A549 (cell line): ENCODE data around the gene BPI. TPM values are rescaled to one million over a fixed set of nuclear protein-coding genes. Genes with fewer than 3 reads are reported as not detected.

Experiments
- ATAC-seq, 2 experiments: fragments of 200-7000 bp in 1 of 2; fragments of >200 bp in 1 of 2; cut with Nextera tagmentation in 1 of 2; cut with Tn5 transposase in 1 of 2; 3 replicates each; pipeline versions ENCODE4 v1.8.0 to v1.9.1; 2018 to 2020; ENCODE audit warnings: mild to moderate bottlenecking in 1 of 2, moderate library complexity in 1 of 2
- CTCF ChIA-PET: fragments of 300-600 bp; sonication (Branson Sonifier 250); formaldehyde crosslinking; extraction: SDS; loops from one replicate; lab custom pipeline; 2021; ENCODE audit warnings: antibody characterized with exemption, inconsistent platforms; lab: Yijun Ruan, JAX
- POLR2A ChIA-PET: fragments of 350-600 bp; formaldehyde crosslinking; extraction: SDS; loops from one replicate; lab custom pipeline; 2021; ENCODE audit warnings: antibody characterized with exemption, inconsistent platforms; lab: Yijun Ruan, JAX
- DNase-seq, 2 experiments: peaks; one replicate each; pipeline versions ENCODE4 v3.0.0 to v3.0.0-alpha.2; 2011 to 2016; ENCODE audit warnings: low read depth in 1 of 2, low spot score in 1 of 2
- FAIRE-seq: peaks from 2 replicates; lab custom pipeline; 2011; peaks lifted over from hg19 to GRCh38; lab: Jason Lieb, UNC
- H3K27ac ChIP-seq, 2 experiments: fragments of >200 bp; sonication (Bioruptor Twin); formaldehyde crosslinking; 3 replicates each; pipeline ENCODE4 v1.5.1; 2016 to 2017
- H3K4me1 ChIP-seq: fragments of >200 bp; sonication (Bioruptor Twin); formaldehyde crosslinking; 3 replicates; pipeline ENCODE4 v1.6.1; 2016
- H3K4me2 ChIP-seq: fragments of >200 bp; sonication (Bioruptor Twin); formaldehyde crosslinking; 3 replicates; pipeline ENCODE4 v1.6.1; 2016
- H3K4me3 ChIP-seq: fragments of >200 bp; sonication (Bioruptor Twin); formaldehyde crosslinking; 3 replicates; pipeline ENCODE4 v1.5.1; 2016
- H3K9me3 ChIP-seq: fragments of >200 bp; sonication (Bioruptor Twin); formaldehyde crosslinking; 3 replicates; pipeline ENCODE4 v1.6.1; 2016
- CBX2 ChIP-seq: fragments of 200-600 bp; sonication (generic); IDR thresholded peaks from 2 replicates; pipeline ENCODE4 v1.6.1; 2016; ENCODE audit warnings: low read depth, mild to moderate bottlenecking, borderline replicate concordance
- CHD2 ChIP-seq: fragments of 150-350 bp; IDR thresholded peaks from 2 replicates; pipeline ENCODE4 v1.6.1; 2014; ENCODE audit warnings: low read length; ENCODE audit not compliant: partially characterized antibody
- E2F6 ChIP-seq: IDR thresholded peaks from 2 replicates; pipeline ENCODE4 v1.6.1; 2012; ENCODE audit warnings: low read depth, borderline replicate concordance
- EP300 ChIP-seq, 2 experiments: fragments of >200 bp; sonication (Bioruptor Twin); formaldehyde crosslinking; IDR thresholded peaks; 2 replicates in 1 of 2; 3 replicates in 1 of 2; pipeline ENCODE4 v1.6.1; 2016 to 2017
- FOSL2 ChIP-seq, 2 experiments: fragments of 450-650 bp in 1 of 2; fragments of >200 bp in 1 of 2; sonication (Bioruptor Twin) in 1 of 2; formaldehyde crosslinking; IDR thresholded peaks; 2 replicates each; pipeline versions ENCODE4 v1.5.0 to v1.6.1; 2016 to 2020; ENCODE audit warnings: mild to moderate bottlenecking in 1 of 2, moderate library complexity in 1 of 2
- HES2 ChIP-seq: fragments of >200 bp; sonication (Bioruptor Twin); formaldehyde crosslinking; IDR thresholded peaks from 2 replicates; pipeline ENCODE4 v1.6.1; 2016
- HEYL ChIP-seq: fragments of 250-450 bp; sonication (Bioruptor Pico); IDR thresholded peaks from 2 replicates; pipeline ENCODE4 v1.8.0; 2021; ENCODE audit warnings: mild to moderate bottlenecking, moderate library complexity
- HOXB5 ChIP-seq: fragments of 250-450 bp; sonication (Bioruptor Pico); IDR thresholded peaks from 2 replicates; pipeline ENCODE4 v1.5.0; 2020; ENCODE audit warnings: mild to moderate bottlenecking, moderate library complexity
- JUNB ChIP-seq: fragments of >200 bp; sonication (Bioruptor Twin); formaldehyde crosslinking; IDR thresholded peaks from 2 replicates; pipeline ENCODE4 v1.6.1; 2016
- KDM1A ChIP-seq: fragments of 200-600 bp; sonication (generic); IDR thresholded peaks from 2 replicates; pipeline ENCODE4 v1.6.1; 2016; ENCODE audit warnings: low read depth, mild to moderate bottlenecking
- MAZ ChIP-seq: fragments of 150-350 bp; IDR thresholded peaks from 2 replicates; pipeline ENCODE4 v1.6.1; 2014; ENCODE audit warnings: antibody characterized with exemption, low read depth, low read length, borderline replicate concordance
- NPAS2 ChIP-seq: fragments of 250-450 bp; sonication (Bioruptor Pico); IDR thresholded peaks from 2 replicates; pipeline ENCODE4 v1.8.0; 2022; ENCODE audit warnings: mild to moderate bottlenecking, moderate library complexity, borderline replicate concordance
- PHF8 ChIP-seq: fragments of 200-600 bp; sonication (generic); IDR thresholded peaks from 2 replicates; pipeline ENCODE4 v1.6.1; 2016; ENCODE audit warnings: low read depth, mild to moderate bottlenecking, antibody characterized with exemption, moderate library complexity, borderline replicate concordance
- POLR2AphosphoS2 ChIP-seq: conservative IDR thresholded peaks from 2 replicates; pipeline ENCODE4 v1.6.1; 2012; ENCODE audit warnings: low read length, improper control_type of control experiment, inconsistent platforms
- RCOR1 ChIP-seq: fragments of 150-350 bp; IDR thresholded peaks from 2 replicates; pipeline ENCODE4 v1.6.1; 2014; ENCODE audit warnings: antibody characterized with exemption, low read length, low read depth
- TFCP2L1 ChIP-seq: fragments of 250-450 bp; sonication (Bioruptor Pico); IDR thresholded peaks from 2 replicates; pipeline ENCODE4 v1.5.0; 2021; ENCODE audit warnings: mild to moderate bottlenecking
- TP53 ChIP-seq: fragments of 250-450 bp; sonication (Bioruptor Pico); IDR thresholded peaks from 2 replicates; pipeline ENCODE4 v1.5.0; 2021; ENCODE audit warnings: mild to moderate bottlenecking, moderate library complexity
- USF2 ChIP-seq: fragments of 450-650 bp; IDR thresholded peaks from 2 replicates; pipeline ENCODE4 v1.6.1; 2014; ENCODE audit warnings: antibody characterized with exemption
- ZFP36 ChIP-seq: fragments of 450-650 bp; IDR thresholded peaks from 2 replicates; pipeline ENCODE4 v1.6.1; 2014; ENCODE audit warnings: borderline replicate concordance; ENCODE audit not compliant: partially characterized antibody
- ZNF302 ChIP-seq: fragments of 250-450 bp; sonication (Bioruptor Pico); IDR thresholded peaks from 2 replicates; pipeline ENCODE4 v1.9.0; 2021; ENCODE audit warnings: inconsistent platforms, mild to moderate bottlenecking, moderate library complexity
- WGBS: methylation state at CpG from one replicate; pipeline ENCODE4 v1.1.6; 2017; ENCODE audit errors: missing lambda C conversion rate; 5-methylcytosine and 5-hydroxymethylcytosine counted together
- polyA plus RNA-seq, 4 experiments: library from polyadenylated mRNA; depleted of rRNA in 3 of 4; stranded (reverse); fragments of >200 nt; fragmentation: RNase III in 1 of 4; extraction: RNeasy Plus Mini Kit Qiagen cat#74134 plus additional on column Dnase treatment in 1 of 4; gene quantifications; 2 replicates in 3 of 4; 3 replicates in 1 of 4; pipeline ENCODE4 v1.2.3, GENCODE V29; 2011 to 2017
- TF ChIP-seq, protein P1 (sequence below): fragments of 250-450 bp; sonication (Bioruptor Pico); IDR thresholded peaks from 2 replicates; pipeline ENCODE4 v1.5.0; 2020; ENCODE audit warnings: low read depth, mild to moderate bottlenecking, moderate library complexity
- TF ChIP-seq, protein P2 (sequence below): IDR thresholded peaks from 2 replicates; pipeline ENCODE4 v1.6.1; 2012

The BPI gene
- polyA plus RNA-seq, 2 of the 4 experiments (the other 2 are of a cell fraction): not detected

DNA sequence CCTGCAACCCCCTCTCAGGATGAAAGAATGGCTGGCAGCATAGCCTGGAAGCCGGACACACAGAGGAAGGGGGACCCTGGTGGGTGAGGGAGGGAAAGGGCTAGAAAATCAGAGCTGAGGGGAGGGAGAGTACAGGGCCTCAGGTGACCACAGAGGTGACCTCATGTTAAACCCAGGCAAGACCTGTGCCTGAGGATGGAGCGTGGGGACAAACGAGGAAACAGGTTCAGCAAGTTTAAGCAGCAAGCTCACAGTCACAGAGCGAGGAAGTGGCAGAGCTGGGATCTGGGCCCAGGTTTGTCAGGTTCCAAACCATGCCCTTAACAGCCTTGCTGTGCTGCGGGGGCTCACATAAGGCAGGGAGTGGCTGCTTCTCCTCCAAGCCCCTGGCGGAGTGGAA, 4.0 kb upstream of the BPI start:
- H3K27ac ChIP-seq: no peak overlapping the region
- no peak for ATAC-seq

GRCh38 chr20:38300438-38300837, 3.5 kb upstream of the BPI start:
- H3K4me2 ChIP-seq: no peak overlapping the region

More for the DNA sequence above, 4.0 kb upstream of the BPI start:
- H3K4me3 ChIP-seq: no peak overlapping the region
- DNase-seq (no peak), FAIRE-seq (no peak)
- 73% methylated on average over 6 of the region's 6 CpGs for WGBS
- POLR2A ChIA-PET: no interaction called here
- CTCF ChIA-PET: interaction anchor here (0.9 to 6.7 kb wide), 6 partner anchors 9 to 127 kb away, joined by 3 to 39 read pairs (median 4); no protein-coding TSS in a partner anchor
- H3K4me1 ChIP-seq: no peaks in the 10 kb centered on the region
- H3K9me3 ChIP-seq: no peaks in the 10 kb centered on the region
- no peak overlapping the region for H3K4me2 ChIP-seq
- TF ChIP-seq, protein P1, sequence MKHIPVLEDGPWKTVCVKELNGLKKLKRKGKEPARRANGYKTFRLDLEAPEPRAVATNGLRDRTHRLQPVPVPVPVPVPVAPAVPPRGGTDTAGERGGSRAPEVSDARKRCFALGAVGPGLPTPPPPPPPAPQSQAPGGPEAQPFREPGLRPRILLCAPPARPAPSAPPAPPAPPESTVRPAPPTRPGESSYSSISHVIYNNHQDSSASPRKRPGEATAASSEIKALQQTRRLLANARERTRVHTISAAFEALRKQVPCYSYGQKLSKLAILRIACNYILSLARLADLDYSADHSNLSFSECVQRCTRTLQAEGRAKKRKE (CRISPR knock-in tag): no peak

DNA sequence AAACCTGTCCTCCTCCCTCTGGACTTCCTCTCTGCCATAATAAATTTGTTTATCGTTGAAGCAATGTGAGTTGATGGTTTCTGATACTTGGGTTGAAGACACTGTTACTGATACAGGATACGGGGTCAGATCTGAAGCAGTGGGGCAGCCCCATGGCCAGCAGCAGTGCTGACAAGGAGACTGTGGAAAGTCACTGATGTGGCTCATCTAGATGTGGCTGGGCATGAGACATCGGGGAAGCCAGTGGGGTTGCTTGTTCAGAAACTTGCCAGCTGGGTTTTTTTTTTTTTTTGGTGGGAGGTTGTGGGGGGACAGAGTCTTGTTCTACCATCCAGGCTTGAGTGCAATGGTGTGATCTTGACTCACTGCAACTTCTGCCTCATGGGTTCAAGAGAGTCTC, 2.6 kb upstream of the BPI start:
- no peaks in the 10 kb centered on the region for H3K4me1 ChIP-seq
- TF ChIP-seq HES2 (no peak), JUNB (no peak), E2F6 (no peak), KDM1A (no peak), HOXB5 (no peak), MAZ (no peak), HEYL (no peak)
- 75% methylated on average over 3 of the region's 3 CpGs for WGBS
- ATAC-seq (no peak), FAIRE-seq (no peak), DNase-seq (no peak)
- H3K4me3 ChIP-seq: no peak overlapping the region
- no peak overlapping the region for H3K4me2 ChIP-seq
- ChIA-PET CTCF (interaction anchor here (2.7 to 6.7 kb wide), 3 partner anchors 10 to 80 kb away, joined by 8 to 39 read pairs (median 11); no protein-coding TSS in a partner anchor), POLR2A (no interaction called here)
- H3K9me3 ChIP-seq: no peaks in the 10 kb centered on the region
- H3K27ac ChIP-seq: no peak overlapping the region

More at GRCh38 chr20:38300438-38300837, 3.5 kb upstream of the BPI start:
- Histone ChIP-seq H3K4me1 (no peaks in the 10 kb centered on the region), H3K4me3 (no peak overlapping the region), H3K27ac (no peak overlapping the region), H3K9me3 (no peaks in the 10 kb centered on the region)
- ATAC-seq (no peak), FAIRE-seq (no peak), DNase-seq (no peak)
- TF ChIP-seq, protein P1 (CRISPR knock-in tag): no peak
- TF ChIP-seq RCOR1 (no peak), ZNF302 (CRISPR knock-in tag) (no peak), NPAS2 (CRISPR knock-in tag) (no peak), USF2 (no peak), HES2 (no peak), CBX2 (no peak), POLR2AphosphoS2 (no peak), FOSL2 (IDR thresholded peaks at IDR 0.05) (no peak), FOSL2 (CRISPR knock-in tag; IDR thresholded peaks at IDR 0.05) (no peak), CHD2 (no peak), ZFP36 (no peak), PHF8 (no peak), TFCP2L1 (CRISPR knock-in tag) (no peak), EP300 (IDR thresholded peaks at IDR 0.05) (no peak), TP53 (CRISPR knock-in tag) (no peak)
- TF ChIP-seq, protein P2, sequence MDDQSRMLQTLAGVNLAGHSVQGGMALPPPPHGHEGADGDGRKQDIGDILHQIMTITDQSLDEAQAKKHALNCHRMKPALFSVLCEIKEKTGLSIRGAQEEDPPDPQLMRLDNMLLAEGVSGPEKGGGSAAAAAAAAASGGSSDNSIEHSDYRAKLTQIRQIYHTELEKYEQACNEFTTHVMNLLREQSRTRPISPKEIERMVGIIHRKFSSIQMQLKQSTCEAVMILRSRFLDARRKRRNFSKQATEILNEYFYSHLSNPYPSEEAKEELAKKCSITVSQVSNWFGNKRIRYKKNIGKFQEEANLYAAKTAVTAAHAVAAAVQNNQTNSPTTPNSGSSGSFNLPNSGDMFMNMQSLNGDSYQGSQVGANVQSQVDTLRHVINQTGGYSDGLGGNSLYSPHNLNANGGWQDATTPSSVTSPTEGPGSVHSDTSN: no peak
- whole genome bisulfite sequencing: 69% methylated on average over 4 of the region's 4 CpGs
- CTCF ChIA-PET: interaction anchor here (0.9 to 6.7 kb wide), 5 partner anchors 9 to 127 kb away, joined by 3 to 39 read pairs (median 4); no protein-coding TSS in a partner anchor
- POLR2A ChIA-PET: no interaction called here
